Measurements from ENCODE around the gene PTGFR.

Gene PTGFR

GRCh38 chr1:78535286-78535685, 44.5 kb downstream of the PTGFR start:
- no peak overlapping the region for H3K4me3 ChIP-seq (ENCODE audit: low read depth, low read length)
- no peak for TF ChIP-seq POLR2A (IDR thresholded peaks at IDR 0.05; ENCODE audit: extremely low read depth, insufficient read length)
- TF ChIP-seq MAX (IDR thresholded peaks at IDR 0.05; ENCODE audit: low read depth, low read length): no peak
- TF ChIP-seq MYC (IDR thresholded peaks at IDR 0.05; ENCODE audit: low read depth, low read length): no peak
- no peak for DNase-seq (ENCODE audit: low read depth)

GRCh38 chr1:78536427-78536826, 45.7 kb downstream of the PTGFR start:
- TF ChIP-seq MYC (IDR thresholded peaks at IDR 0.05; ENCODE audit: low read depth, low read length) (no peak), MAX (IDR thresholded peaks at IDR 0.05; ENCODE audit: low read depth, low read length) (no peak), CTCF (IDR thresholded peaks at IDR 0.05; ENCODE audit: low read depth, low read length) (no peak), POLR2A (IDR thresholded peaks at IDR 0.05; ENCODE audit: extremely low read depth, insufficient read length) (no peak)
- DNase-seq (ENCODE audit: low read depth): no peak

GRCh38 chr1:78540048-78540447, 49.3 kb downstream of the PTGFR start:
- DNase-seq (ENCODE audit: low read depth): no peak
- no peak overlapping the region for H3K4me3 ChIP-seq (ENCODE audit: low read depth, low read length)
- TF ChIP-seq MYC (IDR thresholded peaks at IDR 0.05; ENCODE audit: low read depth, low read length): no peak
- no peak for TF ChIP-seq POLR2A (IDR thresholded peaks at IDR 0.05; ENCODE audit: extremely low read depth, insufficient read length)
- no peak for TF ChIP-seq CTCF (IDR thresholded peaks at IDR 0.05; ENCODE audit: low read depth, low read length)
- TF ChIP-seq MAX (IDR thresholded peaks at IDR 0.05; ENCODE audit: low read depth, low read length): no peak

More at GRCh38 chr1:78536427-78536826, 45.7 kb downstream of the PTGFR start:
- H3K4me3 ChIP-seq (ENCODE audit: low read depth, low read length): no peak overlapping the region

- DNase-seq (ENCODE audit: low read depth): no peak
- no peak overlapping the region for H3K4me3 ChIP-seq (ENCODE audit: low read depth, low read length)
- TF ChIP-seq MYC (IDR thresholded peaks at IDR 0.05; ENCODE audit: low read depth, low read length) (no peak), MAX (IDR thresholded peaks at IDR 0.05; ENCODE audit: low read depth, low read length) (no peak), POLR2A (IDR thresholded peaks at IDR 0.05; ENCODE audit: extremely low read depth, insufficient read length) (no peak), CTCF (IDR thresholded peaks at IDR 0.05; ENCODE audit: low read depth, low read length) (no peak)
Observed at GRCh38 chr1:78541479-78541878, 50.7 kb downstream of the PTGFR start.

GRCh38 chr1:78543941-78544643, 53.3 kb downstream of the PTGFR start:
- TF ChIP-seq POLR2A (IDR thresholded peaks at IDR 0.05; ENCODE audit: extremely low read depth, insufficient read length): no peak
- TF ChIP-seq MAX (IDR thresholded peaks at IDR 0.05; ENCODE audit: low read depth, low read length): no peak
- no peak for TF ChIP-seq CTCF (IDR thresholded peaks at IDR 0.05; ENCODE audit: low read depth, low read length)
- no peak for TF ChIP-seq MYC (IDR thresholded peaks at IDR 0.05; ENCODE audit: low read depth, low read length)
- no peak for DNase-seq (ENCODE audit: low read depth)
- no peak overlapping the region for H3K4me3 ChIP-seq (ENCODE audit: low read depth, low read length)

GRCh38 chr1:78547081-78547480, 56.3 kb downstream of the PTGFR start:
- TF ChIP-seq MAX (IDR thresholded peaks at IDR 0.05; ENCODE audit: low read depth, low read length): no peak
- TF ChIP-seq MYC (IDR thresholded peaks at IDR 0.05; ENCODE audit: low read depth, low read length): no peak
- no peak for TF ChIP-seq CTCF (IDR thresholded peaks at IDR 0.05; ENCODE audit: low read depth, low read length)
- no peak for TF ChIP-seq POLR2A (IDR thresholded peaks at IDR 0.05; ENCODE audit: extremely low read depth, insufficient read length)
- DNase-seq (ENCODE audit: low read depth): no peak

More at GRCh38 chr1:78547081-78547480, 56.3 kb downstream of the PTGFR start:
- H3K4me3 ChIP-seq (ENCODE audit: low read depth, low read length): no peak overlapping the region

All from NB4 (cell line).